NCI-H524 (cell line): ENCODE measurements around the gene GJB2.

Experiments used
- DNase-seq, 2 experiments: peaks; one replicate each; lab custom pipeline; 2025; lab: John Stamatoyannopoulos, UW

GJB2 gene

GRCh38 chr13:20192158-20192835 lies 441 bp downstream of the GJB2 start:
- DNase-seq, result peak in 1 of 2 experiments; percentile 44

GRCh38 chr13:20191311-20192157 lies 1.2 kb downstream of the GJB2 start:
- DNase-seq, result no peak

- no peak for DNase-seq
Measured at GRCh38 chr13:20190481-20191310, 2.0 kb downstream of the GJB2 start.

- no peak for DNase-seq
Measured at GRCh38 chr13:20190076-20190475, 2.7 kb downstream of the GJB2 start.

- no peak for DNase-seq
Measured at GRCh38 chr13:20188667-20189553, 3.8 kb downstream of the GJB2 start.

- DNase-seq, result no peak
Measured at GRCh38 chr13:20186771-20187170, 6.0 kb downstream of the GJB2 start.

GRCh38 chr13:20185366-20186056 lies 7.2 kb downstream of the GJB2 start:
- DNase-seq, result peak; percentile 84 to 92

GRCh38 chr13:20182231-20182846 lies 10.4 kb downstream of the GJB2 start:
- peak; percentile 78 to 92 for DNase-seq

GRCh38 chr13:20181188-20181587 lies 11.6 kb downstream of the GJB2 start:
- DNase-seq, result no peak

GRCh38 chr13:20178156-20178555 lies 14.6 kb downstream of the GJB2 start:
- no peak for DNase-seq

- DNase-seq, result no peak
Measured at GRCh38 chr13:20177049-20177831, 15.5 kb downstream of the GJB2 start.

- no peak for DNase-seq
Measured at GRCh38 chr13:20175907-20176652, 16.7 kb downstream of the GJB2 start.

GRCh38 chr13:20175406-20175794 lies 17.3 kb downstream of the GJB2 start:
- no peak for DNase-seq

- DNase-seq, result no peak
Measured at GRCh38 chr13:20174656-20175405, 17.9 kb downstream of the GJB2 start.

GRCh38 chr13:20173116-20173746 lies 19.5 kb downstream of the GJB2 start:
- DNase-seq, result no peak

GRCh38 chr13:20171364-20171763 lies 21.4 kb downstream of the GJB2 start:
- DNase-seq, result no peak

- DNase-seq, result no peak
Measured at GRCh38 chr13:20170921-20171320, 21.8 kb downstream of the GJB2 start.

GRCh38 chr13:20168396-20168795 lies 24.3 kb downstream of the GJB2 start:
- no peak for DNase-seq
